ENCODE measurements around the gene INPP4B.
A peak's percentile ranks its signal among the peaks of the same experiment; 100 is the strongest.

Gene INPP4B

DNA sequence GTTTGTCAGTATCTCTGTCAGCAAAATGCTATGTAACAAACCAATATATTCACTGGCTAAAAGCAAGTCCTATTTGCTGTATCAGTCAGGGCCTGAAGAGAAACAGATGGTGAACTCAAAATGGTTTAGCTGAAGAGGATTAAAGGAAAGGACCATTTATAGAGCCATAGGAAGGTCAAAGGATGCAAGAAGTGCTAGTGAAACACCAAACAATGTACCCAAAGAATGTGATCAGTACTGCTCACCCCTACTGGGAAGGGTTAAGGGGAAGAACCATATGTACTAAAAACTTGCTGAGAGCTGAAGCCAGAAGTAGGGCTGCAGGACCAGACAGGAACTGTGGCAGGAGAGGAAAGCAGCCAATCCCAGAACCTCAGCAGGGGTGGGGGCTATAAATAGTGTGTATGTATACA is 479.3 kb downstream of the INPP4B start:
- no peak for DNase-seq
- H3K27me3 Mint-ChIP-seq, result no peaks in the 10 kb centered on the region
- H3K4me3 Mint-ChIP-seq, result no peak overlapping the region
- H3K27ac Mint-ChIP-seq, result no peak overlapping the region
- peaks cover 61% of the 10 kb centered on the region for H3K4me1 Mint-ChIP-seq
- peaks cover 62% of the 10 kb centered on the region for H3K36me3 Mint-ChIP-seq
- CTCF ChIA-PET, result interaction anchor here (1.1 to 1.3 kb wide), 3 partner anchors 10 to 19 kb away, joined by 3 to 4 read pairs (median 4); no protein-coding TSS in a partner anchor
- H3K9me3 Mint-ChIP-seq, result peaks cover 15% of the 10 kb centered on the region

DNA sequence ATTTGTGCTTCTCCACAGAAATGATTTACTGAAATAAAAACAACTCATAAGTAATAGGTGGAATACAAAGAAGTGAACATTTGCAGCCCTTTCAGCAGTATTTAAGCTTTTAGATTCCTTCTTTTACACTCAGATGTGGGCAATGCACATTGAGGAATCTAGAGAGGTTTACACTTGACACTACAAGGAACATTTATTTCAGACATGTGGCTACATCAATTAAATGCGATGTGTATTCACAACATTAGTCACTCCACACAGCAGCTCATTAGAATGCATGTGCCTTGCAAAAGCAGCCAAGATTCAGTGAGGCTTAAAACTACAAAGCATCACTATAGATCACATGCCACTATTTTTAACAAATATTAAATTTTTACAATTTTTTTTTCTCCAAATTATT is 480.7 kb downstream of the INPP4B start:
- Mint-ChIP-seq H3K4me1 (peaks cover 59% of the 10 kb centered on the region), H3K36me3 (peaks cover 53% of the 10 kb centered on the region), H3K4me3 (no peak overlapping the region), H3K27me3 (no peaks in the 10 kb centered on the region), H3K9me3 (peaks cover 10% of the 10 kb centered on the region), H3K27ac (no peak overlapping the region)
- CTCF ChIA-PET, result no interaction called here
- DNase-seq, result no peak

DNA sequence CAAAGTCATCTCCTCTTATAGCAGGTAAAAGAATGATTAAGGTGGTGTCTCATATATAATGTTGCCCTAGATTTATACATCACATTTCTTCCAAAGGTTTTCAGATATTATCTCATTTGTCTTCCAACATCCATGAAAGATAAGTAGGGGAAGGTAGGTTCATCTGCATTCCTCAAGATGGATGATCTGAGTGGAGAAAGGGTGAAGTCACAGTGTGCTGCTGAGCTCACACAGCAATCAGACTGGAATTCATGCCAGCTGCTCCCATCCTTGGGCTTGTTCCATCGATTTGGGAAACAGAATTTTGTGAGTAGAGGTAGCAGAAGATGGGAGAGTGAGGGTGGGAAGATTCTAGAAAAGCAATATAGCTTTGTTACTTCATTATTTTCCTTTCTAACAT is 482.4 kb downstream of the INPP4B start:
- peaks cover 50% of the 10 kb centered on the region for H3K36me3 Mint-ChIP-seq
- H3K27me3 Mint-ChIP-seq, result no peaks in the 10 kb centered on the region
- no peak for DNase-seq
- CTCF ChIA-PET, result interaction anchor here (1.2 kb wide), 1 partner anchor 10 kb away, joined by 3 read pairs; no protein-coding TSS in a partner anchor
- H3K27ac Mint-ChIP-seq, result no peak overlapping the region
- peaks cover 8% of the 10 kb centered on the region for H3K9me3 Mint-ChIP-seq
- H3K4me1 Mint-ChIP-seq, result peaks cover 66% of the 10 kb centered on the region
- no peak overlapping the region for H3K4me3 Mint-ChIP-seq

DNA sequence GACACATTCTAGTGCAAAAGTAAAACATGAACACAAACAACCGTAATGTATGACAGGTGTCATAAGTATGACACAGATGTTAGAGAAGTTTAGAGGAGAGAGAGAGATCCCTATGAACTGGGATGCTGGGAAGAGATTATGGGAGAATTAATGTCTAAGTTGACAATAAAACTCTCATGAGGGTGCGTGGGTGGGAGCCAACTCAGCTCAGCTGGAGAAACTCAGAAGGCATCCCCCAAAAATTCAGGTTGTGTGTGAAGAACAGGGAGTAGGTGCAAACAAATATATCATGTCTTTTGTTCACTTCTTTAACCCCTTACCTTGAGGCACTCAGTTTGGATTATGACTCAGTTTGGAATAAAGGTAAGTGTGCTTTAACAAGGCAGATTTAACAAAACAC is 484.1 kb downstream of the INPP4B start:
- Mint-ChIP-seq H3K4me1 (peaks cover 68% of the 10 kb centered on the region), H3K27ac (no peak overlapping the region), H3K4me3 (no peak overlapping the region), H3K9me3 (peaks cover 8% of the 10 kb centered on the region), H3K36me3 (peaks cover 54% of the 10 kb centered on the region), H3K27me3 (no peaks in the 10 kb centered on the region)
- no peak for DNase-seq
- CTCF ChIA-PET, result no interaction called here

DNA sequence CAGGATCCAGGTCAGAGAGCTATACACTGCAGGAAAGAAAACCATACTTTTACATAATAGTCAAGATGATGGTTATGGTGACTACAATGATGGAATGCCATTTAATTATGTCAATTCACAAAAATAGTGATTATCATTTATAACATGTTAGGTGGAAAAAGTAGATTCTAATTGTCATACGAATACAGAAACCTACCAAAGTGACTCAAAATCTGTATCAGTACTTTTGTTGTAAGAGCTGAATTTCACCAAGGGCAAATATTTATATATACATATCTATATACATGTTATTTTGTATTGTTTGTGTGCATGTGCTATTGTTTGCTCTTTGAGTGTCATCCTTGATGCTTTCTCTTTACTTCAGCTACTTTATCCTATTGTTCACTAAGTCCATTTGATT is 485.4 kb downstream of the INPP4B start:
- peaks cover 59% of the 10 kb centered on the region for H3K36me3 Mint-ChIP-seq
- no peak overlapping the region for H3K27ac Mint-ChIP-seq

DNA sequence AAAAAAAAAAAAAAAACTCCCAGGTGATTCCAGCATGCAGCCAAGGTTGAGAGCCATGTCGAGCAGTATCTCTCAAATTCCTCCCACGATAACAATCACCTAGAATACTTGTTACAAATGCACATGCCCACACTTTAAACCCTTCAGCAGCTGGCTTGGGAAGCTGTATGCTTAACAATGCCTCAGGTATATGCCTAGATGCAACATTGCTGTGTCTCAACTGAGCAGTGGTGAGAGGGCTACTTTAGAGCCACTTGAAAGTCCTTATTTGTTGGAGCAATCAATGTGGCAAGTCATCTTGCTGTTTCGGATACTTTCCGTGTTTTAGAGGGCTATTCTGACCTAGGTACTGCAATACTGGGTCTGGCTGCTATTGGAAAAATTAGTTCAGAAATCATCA is 487.4 kb downstream of the INPP4B start:
- H3K27me3 Mint-ChIP-seq, result no peaks in the 10 kb centered on the region
- H3K9me3 Mint-ChIP-seq, result peaks cover 8% of the 10 kb centered on the region
- peak overlapping the region; percentile 28 for H3K27ac Mint-ChIP-seq
- H3K4me3 Mint-ChIP-seq, result no peak overlapping the region
- no peak for DNase-seq
- H3K4me1 Mint-ChIP-seq, result peaks cover 75% of the 10 kb centered on the region
- CTCF ChIA-PET, result interaction anchor here (0.6 to 1.5 kb wide), 3 partner anchors 9 to 66 kb away, joined by 3 to 5 read pairs (median 4); no protein-coding TSS in a partner anchor
- H3K36me3 Mint-ChIP-seq, result peaks cover 52% of the 10 kb centered on the region

More for the DNA sequence above, 485.4 kb downstream of the INPP4B start:
- H3K4me1 Mint-ChIP-seq, result peaks cover 72% of the 10 kb centered on the region
- H3K9me3 Mint-ChIP-seq, result peaks cover 8% of the 10 kb centered on the region
- H3K27me3 Mint-ChIP-seq, result no peaks in the 10 kb centered on the region
- H3K4me3 Mint-ChIP-seq, result no peak overlapping the region
- DNase-seq, result no peak
- CTCF ChIA-PET, result no interaction called here

DNA sequence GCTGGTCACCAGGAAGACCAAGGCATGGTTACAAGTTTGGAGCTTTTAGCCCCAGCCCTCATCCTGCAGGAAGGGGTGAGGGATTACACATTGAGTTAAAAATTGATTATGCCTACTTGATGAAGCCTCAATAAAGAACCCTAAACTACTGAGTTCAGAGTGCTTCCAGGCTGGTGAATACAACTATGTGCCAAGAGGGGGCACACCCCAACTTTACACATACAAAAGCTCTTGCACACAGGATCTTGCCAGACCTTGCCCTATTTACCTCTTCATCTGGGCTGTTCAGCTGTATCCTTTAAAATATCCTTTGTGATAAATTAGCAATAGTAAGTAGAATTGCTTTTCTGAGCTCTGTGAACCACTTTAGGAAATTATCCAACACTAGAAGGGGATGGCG is 489.3 kb downstream of the INPP4B start:
- no peak for DNase-seq
- H3K9me3 Mint-ChIP-seq, result peaks cover under 1% of the 10 kb centered on the region
- peaks cover 40% of the 10 kb centered on the region for H3K36me3 Mint-ChIP-seq
- H3K4me3 Mint-ChIP-seq, result no peak overlapping the region
- CTCF ChIA-PET, result interaction anchor here (0.6 to 9.6 kb wide), 16 partner anchors 10 to 363 kb away, joined by 3 to 76 read pairs (median 4); no protein-coding TSS in a partner anchor
- peak overlapping the region; percentile 77 for H3K27ac Mint-ChIP-seq
- no peaks in the 10 kb centered on the region for H3K27me3 Mint-ChIP-seq
- peaks cover 85% of the 10 kb centered on the region for H3K4me1 Mint-ChIP-seq

DNA sequence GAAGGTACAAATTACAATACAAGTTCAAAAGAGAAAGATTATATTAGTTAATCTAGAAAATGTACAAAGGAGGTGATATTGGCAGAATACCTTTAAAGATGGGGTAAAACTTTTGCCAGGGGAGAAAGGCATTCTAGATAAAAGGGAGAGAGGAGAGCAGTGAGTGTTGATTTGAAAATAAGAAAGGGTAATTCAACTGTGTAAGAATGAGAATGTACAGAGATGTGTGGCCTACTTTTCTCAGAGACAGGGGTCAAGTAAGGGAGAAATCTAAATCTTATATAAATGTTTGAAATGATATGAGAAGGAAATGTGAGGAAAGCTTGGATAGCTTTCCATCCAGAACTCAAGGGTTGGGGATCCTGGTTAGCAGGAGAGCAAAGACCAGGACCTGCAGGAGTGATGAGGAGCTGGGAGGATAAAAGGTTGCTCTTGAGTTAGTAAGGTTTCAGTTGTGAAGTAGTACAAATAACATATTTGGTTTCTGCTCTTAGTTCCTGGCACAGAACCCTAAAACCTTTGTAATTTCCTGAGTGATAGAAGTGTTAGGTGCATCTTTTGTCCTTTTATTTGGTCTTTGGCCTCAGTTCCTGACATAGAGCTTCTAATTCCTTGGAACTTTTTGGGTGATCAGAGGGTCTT is 489.9 kb downstream of the INPP4B start:
- Mint-ChIP-seq H3K9me3 (no peaks in the 10 kb centered on the region), H3K27me3 (no peaks in the 10 kb centered on the region), H3K27ac (peak overlapping the region; percentile 77), H3K4me1 (peaks cover 87% of the 10 kb centered on the region), H3K36me3 (peaks cover 38% of the 10 kb centered on the region), H3K4me3 (no peak overlapping the region)
- no peak for DNase-seq
- CTCF ChIA-PET, result interaction anchor here (0.6 to 9.6 kb wide), 16 partner anchors 11 to 363 kb away, joined by 3 to 76 read pairs (median 4); no protein-coding TSS in a partner anchor

DNA sequence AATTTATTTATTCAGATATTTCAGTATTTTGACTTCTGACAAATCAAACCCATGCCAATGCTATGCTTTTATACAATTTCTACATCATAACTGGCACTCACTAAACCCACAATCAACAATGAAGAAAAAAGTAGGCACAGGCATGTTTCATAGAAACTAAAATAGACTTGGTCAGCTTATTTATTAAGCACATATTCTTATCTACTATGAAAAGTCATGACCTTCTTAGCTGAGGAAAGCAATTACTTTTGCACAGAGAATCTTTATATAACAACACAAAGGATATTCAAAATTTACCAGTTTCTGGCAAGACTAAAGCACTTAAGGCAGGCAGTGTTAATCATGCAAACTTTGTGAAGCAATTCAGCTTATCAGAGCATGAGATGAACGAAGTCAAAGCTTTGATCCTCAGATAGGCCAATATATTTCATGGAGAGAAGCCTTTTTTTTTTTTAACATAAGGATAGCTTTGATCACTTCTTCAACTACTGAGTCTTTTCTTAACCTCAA is 490.6 kb downstream of the INPP4B start:
- Mint-ChIP-seq H3K27ac (peak overlapping the region; percentile 77), H3K4me3 (peak overlapping the region; percentile 11), H3K27me3 (no peaks in the 10 kb centered on the region), H3K9me3 (no peaks in the 10 kb centered on the region), H3K36me3 (peaks cover 37% of the 10 kb centered on the region), H3K4me1 (peaks cover 91% of the 10 kb centered on the region)
- CTCF ChIA-PET, result interaction anchor here (0.8 to 9.6 kb wide), 18 partner anchors 17 to 490 kb away, joined by 3 to 76 read pairs (median 5); partner anchors contain the start of gene INPP4B
- DNase-seq, result no peak

DNA sequence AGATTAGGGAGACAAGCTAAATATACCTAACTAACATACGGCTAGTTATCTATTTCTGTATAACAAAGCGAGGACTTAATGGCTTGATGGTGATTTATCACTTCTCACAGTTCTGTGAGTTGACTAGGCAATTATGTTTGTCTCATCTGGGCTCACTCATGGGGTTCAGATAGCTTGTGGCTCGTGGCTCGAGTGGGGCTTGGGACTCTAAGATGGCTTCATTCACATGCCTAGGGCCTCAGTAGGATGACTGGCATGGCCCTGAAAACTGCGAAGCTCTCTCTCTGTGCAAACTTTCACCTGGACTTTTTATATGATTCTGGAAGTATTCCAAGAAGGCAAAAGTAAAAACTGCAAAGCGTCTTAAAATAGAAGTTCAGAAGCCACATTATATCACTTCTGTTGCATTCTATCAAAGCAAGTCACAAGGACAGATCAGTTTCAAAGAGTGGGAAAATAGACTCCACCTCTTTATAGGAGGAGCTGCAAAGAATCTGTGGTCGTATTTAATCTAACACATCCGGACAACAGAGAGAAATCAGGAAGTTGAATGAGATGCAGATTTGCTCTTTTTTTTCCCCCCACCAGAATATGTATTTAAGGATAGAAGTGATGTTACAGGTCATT is 491.2 kb downstream of the INPP4B start:
- no peak for DNase-seq
- H3K4me3 Mint-ChIP-seq, result peak overlapping the region; percentile 18
- H3K27ac Mint-ChIP-seq, result peak overlapping the region; percentile 77
- peaks cover 93% of the 10 kb centered on the region for H3K4me1 Mint-ChIP-seq
- CTCF ChIA-PET, result interaction anchor here (0.8 to 9.6 kb wide), 22 partner anchors 11 to 491 kb away, joined by 3 to 76 read pairs (median 5); partner anchors contain the start of gene INPP4B
- no peaks in the 10 kb centered on the region for H3K9me3 Mint-ChIP-seq
- no peaks in the 10 kb centered on the region for H3K27me3 Mint-ChIP-seq
- peaks cover 34% of the 10 kb centered on the region for H3K36me3 Mint-ChIP-seq

DNA sequence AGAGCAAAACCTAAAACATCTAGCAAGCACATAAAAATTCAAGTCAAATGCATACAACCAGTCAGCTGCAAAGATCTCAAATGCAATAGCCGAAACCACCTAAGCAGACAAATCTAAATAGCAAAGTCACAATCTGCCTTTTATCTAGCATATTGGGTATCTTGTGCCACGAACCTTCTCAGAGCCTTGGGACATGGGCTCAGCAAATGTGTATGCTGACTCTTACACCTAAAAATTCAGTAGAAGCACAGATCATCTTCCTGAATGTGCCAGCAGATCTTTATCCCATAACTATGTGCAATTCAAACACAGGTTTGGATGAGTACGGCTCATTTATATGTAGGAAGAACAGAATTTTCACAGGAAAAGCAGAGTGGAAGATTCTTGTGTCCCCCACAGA is 492.1 kb downstream of the INPP4B start:
- H3K4me3 Mint-ChIP-seq, result peak overlapping the region; percentile 35
- H3K9me3 Mint-ChIP-seq, result no peaks in the 10 kb centered on the region
- H3K36me3 Mint-ChIP-seq, result peaks cover 39% of the 10 kb centered on the region
- peak overlapping the region; percentile 77 for H3K27ac Mint-ChIP-seq
- H3K27me3 Mint-ChIP-seq, result no peaks in the 10 kb centered on the region
- peaks cover 92% of the 10 kb centered on the region for H3K4me1 Mint-ChIP-seq
- CTCF ChIA-PET, result interaction anchor here (0.9 to 9.6 kb wide), 17 partner anchors 10 to 492 kb away, joined by 3 to 76 read pairs (median 6); partner anchors contain the start of gene INPP4B
- DNase-seq, result no peak

DNA sequence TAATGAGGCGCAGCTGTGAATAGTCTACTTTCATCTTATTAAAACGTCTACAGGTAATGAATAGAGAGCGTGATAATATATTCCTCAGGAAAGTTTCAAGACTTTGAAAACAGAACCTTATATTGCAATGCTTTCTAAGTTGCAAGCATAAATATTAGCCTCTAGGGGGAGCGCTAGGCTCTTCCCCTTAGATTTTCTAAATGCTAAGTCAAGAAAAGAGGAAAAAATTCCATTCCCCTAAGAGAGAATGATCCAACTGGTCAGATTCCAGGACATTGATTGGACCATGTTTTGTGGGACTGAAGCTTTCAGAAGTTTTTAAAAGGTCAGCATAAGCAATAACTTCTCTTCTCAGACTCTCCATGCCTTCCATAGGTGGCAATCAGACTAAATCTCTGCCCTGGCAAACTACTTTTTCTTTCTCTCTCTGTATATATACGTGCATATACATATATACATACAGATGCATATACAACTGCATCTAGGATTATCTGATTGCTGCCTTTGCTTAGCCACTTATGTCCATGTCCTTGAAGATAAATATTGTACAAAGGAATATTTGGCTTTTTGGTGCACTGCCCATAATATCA is 492.9 kb downstream of the INPP4B start:
- H3K27me3 Mint-ChIP-seq, result no peaks in the 10 kb centered on the region
- peak overlapping the region; percentile 77 for H3K27ac Mint-ChIP-seq
- no peak for DNase-seq
- H3K9me3 Mint-ChIP-seq, result no peaks in the 10 kb centered on the region
- peaks cover 40% of the 10 kb centered on the region for H3K36me3 Mint-ChIP-seq
- H3K4me1 Mint-ChIP-seq, result peaks cover 92% of the 10 kb centered on the region
- CTCF ChIA-PET, result interaction anchor here (0.6 to 9.6 kb wide), 20 partner anchors 9 to 492 kb away, joined by 3 to 76 read pairs (median 6); partner anchors contain the start of gene INPP4B
- peak overlapping the region; percentile 35 for H3K4me3 Mint-ChIP-seq

DNA sequence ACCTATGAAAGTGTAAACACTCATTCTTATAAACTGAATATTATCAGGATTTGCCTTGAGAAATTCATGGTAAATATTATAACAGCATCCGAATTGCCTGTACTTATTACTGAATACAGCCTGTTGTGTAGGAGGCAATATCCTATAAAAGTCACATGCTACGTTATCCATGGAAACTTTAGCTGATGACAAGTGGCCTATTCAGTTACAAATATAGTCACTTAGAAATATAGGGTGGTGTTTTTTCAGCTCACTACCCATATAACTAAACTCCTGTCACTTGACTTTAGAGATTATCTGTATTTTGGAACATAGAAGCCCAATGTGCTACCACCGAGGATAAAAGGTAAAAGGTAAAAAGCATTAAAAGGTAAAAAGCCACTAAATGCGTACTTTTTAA is 493.4 kb downstream of the INPP4B start:
- H3K9me3 Mint-ChIP-seq, result no peaks in the 10 kb centered on the region
- CTCF ChIA-PET, result interaction anchor here (0.6 to 9.6 kb wide), 15 partner anchors 9 to 372 kb away, joined by 3 to 76 read pairs (median 6); no protein-coding TSS in a partner anchor
- peak overlapping the region; percentile 11 for H3K4me3 Mint-ChIP-seq
- no peak for DNase-seq
- peaks cover 39% of the 10 kb centered on the region for H3K36me3 Mint-ChIP-seq
- peak overlapping the region; percentile 77 for H3K27ac Mint-ChIP-seq
- H3K4me1 Mint-ChIP-seq, result peaks cover 94% of the 10 kb centered on the region
- H3K27me3 Mint-ChIP-seq, result no peaks in the 10 kb centered on the region

DNA sequence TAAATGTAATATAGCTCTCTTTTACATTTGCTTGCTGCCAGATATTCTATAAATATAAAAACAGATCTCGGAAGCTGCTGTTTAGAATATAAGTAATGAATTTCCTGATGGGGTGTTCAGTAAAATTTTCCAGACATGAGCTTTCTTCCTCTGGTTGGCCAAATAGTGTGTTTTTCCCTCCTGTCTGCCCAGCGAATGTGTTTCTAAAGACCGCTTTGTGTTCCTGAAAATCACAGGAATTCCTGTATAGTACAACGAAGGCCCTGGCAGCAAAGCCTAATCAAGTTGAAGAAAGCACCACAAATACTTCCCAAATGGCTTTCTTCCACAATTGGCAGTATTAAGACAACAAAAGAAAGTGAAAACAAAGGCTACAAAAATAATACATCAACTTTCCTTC is 494.1 kb downstream of the INPP4B start:
- no peak for DNase-seq
- Mint-ChIP-seq H3K9me3 (no peaks in the 10 kb centered on the region), H3K4me3 (peak overlapping the region; percentile 13), H3K4me1 (peaks cover 92% of the 10 kb centered on the region), H3K27me3 (no peaks in the 10 kb centered on the region), H3K36me3 (peaks cover 38% of the 10 kb centered on the region), H3K27ac (peak overlapping the region; percentile 60)
- CTCF ChIA-PET, result interaction anchor here (1.2 to 9.6 kb wide), 9 partner anchors 8 to 368 kb away, joined by 3 to 76 read pairs (median 5); no protein-coding TSS in a partner anchor
